Esophagus squamous epithelium (tissue), 4 donors: ENCODE measurements around the gene KPTN.

Source experiments
- CTCF ChIP-seq, 6 experiments: fragments of 450-650 bp in 4 of 6; fragments of 200-600 bp in 2 of 6; sonication (generic) in 2 of 6; IDR thresholded peaks; one replicate each; pipeline ENCODE4 v1.5.1; 2016 to 2019; ENCODE audit warnings: antibody characterized with exemption in 6 of 6, mild to moderate bottlenecking in 4 of 6, moderate library complexity in 4 of 6
- POLR2A ChIP-seq, 4 donors: fragments of 450-650 bp; IDR thresholded peaks; one replicate each; pipeline ENCODE4 v1.6.1; 2017; ENCODE audit warnings: antibody characterized with exemption in 4 of 4, mild to moderate bottlenecking in 4 of 4, moderate library complexity in 3 of 4

GRCh38 chr19:47497050-47497766 is 13.2 kb upstream of the KPTN start:
- TF ChIP-seq CTCF (IDR thresholded peaks at IDR 0.05) (no peak), POLR2A (IDR thresholded peaks at IDR 0.05) (no peak)
